Hematopoietic multipotent progenitor cell treated with erythropoietin and hydrocortisone succinate and interleukin-3 and kit ligand, for 15 days (in vitro differentiated cells): ENCODE data around the gene CHMP4A.
"Not testable (repeated sequence)": the region's sequence is repeated elsewhere in the genome, so short reads cannot be mapped to it uniquely, and the experiment has no call there.

Source experiments
- DNase-seq: peaks from one replicate; pipeline ENCODE4 v3.0.0-alpha.2; 2015; ENCODE audit warnings: low spot score

Gene CHMP4A

GRCh38 chr14:24224618-24225071 is 11.4 kb upstream of the CHMP4A start:
- DNase-seq: no peak

- not testable (repeated sequence) for DNase-seq
Observed at GRCh38 chr14:24222987-24223386, 9.7 kb upstream of the CHMP4A start.

- DNase-seq: no peak
Observed at GRCh38 chr14:24219521-24219920, 6.2 kb upstream of the CHMP4A start.

- no peak for DNase-seq
Observed at GRCh38 chr14:24219080-24219479, 5.8 kb upstream of the CHMP4A start.

- not testable (repeated sequence) for DNase-seq
Observed at GRCh38 chr14:24216876-24217275, 3.6 kb upstream of the CHMP4A start.

GRCh38 chr14:24216345-24216699 is 3.0 kb upstream of the CHMP4A start:
- DNase-seq: no peak

GRCh38 chr14:24215495-24216344 is 2.4 kb upstream of the CHMP4A start, which contains the start of gene MDP1:
TSS of gene MDP1 (minus strand) at chr14:24216066. CDS start at chr14:24215955, 111 bp downstream.
- DNase-seq: peak; percentile 90

- DNase-seq: no peak
Observed at GRCh38 chr14:24213866-24214662, 776 bp upstream of the CHMP4A start.

GRCh38 chr14:24211311-24211710 is 2.0 kb downstream of the CHMP4A start:
- DNase-seq: no peak

GRCh38 chr14:24207625-24208024 is 5.7 kb downstream of the CHMP4A start:
- DNase-seq: no peak

GRCh38 chr14:24207104-24207551 is 6.2 kb downstream of the CHMP4A start:
- no peak for DNase-seq

- no peak for DNase-seq
Observed at GRCh38 chr14:24206260-24207103, 6.8 kb downstream of the CHMP4A start.

GRCh38 chr14:24204163-24205146 is 8.8 kb downstream of the CHMP4A start:
- DNase-seq: no peak

GRCh38 chr14:24203249-24203886 is 9.9 kb downstream of the CHMP4A start:
- DNase-seq: not testable (repeated sequence)

GRCh38 chr14:24202538-24202937 is 10.8 kb downstream of the CHMP4A start:
- DNase-seq: not testable (repeated sequence)

- DNase-seq: no peak
Observed at GRCh38 chr14:24198814-24199524, 14.3 kb downstream of the CHMP4A start.

- no peak for DNase-seq
Observed at GRCh38 chr14:24197056-24197450, 16.2 kb downstream of the CHMP4A start.

GRCh38 chr14:24196071-24197055 is 16.9 kb downstream of the CHMP4A start:
- peak; percentile 39 for DNase-seq
